ENCODE data around the gene UGT1A8.

DNA sequence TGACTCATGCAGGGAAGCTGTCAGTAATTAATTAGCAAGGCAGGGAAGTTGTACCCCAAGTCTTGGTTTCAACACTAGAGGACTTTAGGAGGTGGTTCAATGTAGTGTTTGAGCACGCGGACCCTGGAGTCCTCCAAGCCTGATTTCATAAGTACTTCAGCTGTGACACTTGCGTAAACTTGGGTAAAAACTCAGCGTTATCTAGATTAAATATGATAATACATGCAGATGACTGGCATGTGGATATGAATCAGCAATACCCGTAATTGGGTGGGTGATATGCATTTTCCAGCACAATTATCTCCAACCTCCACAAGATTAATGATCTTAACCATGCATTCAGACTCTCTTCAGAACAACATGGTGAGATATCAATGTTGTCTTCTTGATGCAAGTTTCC lies 69.5 kb downstream of the UGT1A8 start:
- TF ChIP-seq POLR2A (IDR thresholded peaks at IDR 0.05; ENCODE audit: low read length) (no peak), GATA1 (IDR thresholded peaks at IDR 0.05; ENCODE audit: low read depth, low read length) (no peak)

Data from erythroblast (primary cell).